ENCODE data around the gene ABL1.

ABL1 gene

DNA sequence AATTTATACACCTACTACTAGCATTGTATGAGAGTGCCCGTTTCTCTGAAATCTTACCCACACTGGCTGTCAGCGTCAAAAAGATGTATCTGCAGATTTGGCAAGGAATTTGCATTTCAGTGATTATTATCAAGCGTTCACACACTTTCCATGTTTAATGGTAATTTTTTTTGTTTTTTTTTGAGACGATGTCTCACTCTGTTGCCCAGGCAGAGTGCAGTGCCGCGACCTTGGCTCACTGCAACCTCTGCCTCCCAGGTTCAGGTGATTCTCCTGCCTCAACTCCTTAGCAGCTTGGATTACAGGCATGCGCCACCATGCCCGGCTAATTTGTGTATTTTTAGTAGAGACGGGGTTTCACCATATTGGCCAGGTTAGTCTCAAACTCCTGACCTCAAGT is 14.3 kb downstream of the ABL1 start:
- no peak for DNase-seq (ENCODE audit: low read depth in 2 of 2)

DNA sequence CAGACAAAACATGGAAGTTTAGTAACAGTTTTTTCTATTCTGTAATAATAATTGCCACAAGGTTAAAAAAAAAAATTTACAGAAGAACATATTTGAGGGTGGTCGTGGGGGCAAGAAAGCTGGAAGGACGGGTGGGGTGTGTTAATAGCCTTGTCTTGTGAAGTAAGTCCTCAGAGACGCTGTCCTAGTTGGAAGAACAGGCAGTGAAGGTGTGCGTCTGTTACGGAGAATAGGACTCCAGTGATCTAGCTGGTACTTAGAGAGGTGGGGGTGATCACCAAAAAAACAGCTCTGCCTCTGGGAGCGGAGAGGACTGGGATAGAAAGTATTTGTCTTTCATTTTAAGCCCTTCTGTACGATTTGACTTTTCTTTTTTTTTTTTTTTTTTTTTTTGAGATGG is 17.7 kb downstream of the ABL1 start:
- DNase-seq (ENCODE audit: low read depth in 2 of 2), result no peak

DNA sequence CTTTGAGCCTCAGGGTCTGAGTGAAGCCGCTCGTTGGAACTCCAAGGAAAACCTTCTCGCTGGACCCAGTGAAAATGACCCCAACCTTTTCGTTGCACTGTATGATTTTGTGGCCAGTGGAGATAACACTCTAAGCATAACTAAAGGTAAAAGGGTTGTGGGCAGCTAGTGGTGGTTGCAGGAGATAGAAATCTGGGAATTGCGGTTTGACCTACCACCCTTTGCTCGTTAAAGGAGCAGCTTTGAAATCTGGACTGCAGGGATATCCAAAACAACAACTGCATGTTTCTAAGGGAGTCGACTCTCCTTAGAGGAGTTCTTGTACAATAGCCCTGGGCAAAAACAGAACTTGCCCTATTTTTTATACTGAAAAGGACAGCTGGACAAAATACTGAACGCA is 19.0 kb downstream of the ABL1 start:
- no peak for DNase-seq (ENCODE audit: low read depth in 2 of 2)

DNA sequence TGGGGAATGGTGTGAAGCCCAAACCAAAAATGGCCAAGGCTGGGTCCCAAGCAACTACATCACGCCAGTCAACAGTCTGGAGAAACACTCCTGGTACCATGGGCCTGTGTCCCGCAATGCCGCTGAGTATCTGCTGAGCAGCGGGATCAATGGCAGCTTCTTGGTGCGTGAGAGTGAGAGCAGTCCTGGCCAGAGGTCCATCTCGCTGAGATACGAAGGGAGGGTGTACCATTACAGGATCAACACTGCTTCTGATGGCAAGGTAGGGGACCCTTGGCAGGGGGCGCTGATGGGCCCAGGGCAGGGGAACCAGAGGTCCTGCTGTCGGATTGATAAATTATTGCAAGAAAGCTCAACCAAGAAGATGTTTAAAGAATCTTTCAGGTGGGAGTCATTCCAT is 19.8 kb downstream of the ABL1 start:
- no peak for DNase-seq (ENCODE audit: low read depth in 2 of 2)

DNA sequence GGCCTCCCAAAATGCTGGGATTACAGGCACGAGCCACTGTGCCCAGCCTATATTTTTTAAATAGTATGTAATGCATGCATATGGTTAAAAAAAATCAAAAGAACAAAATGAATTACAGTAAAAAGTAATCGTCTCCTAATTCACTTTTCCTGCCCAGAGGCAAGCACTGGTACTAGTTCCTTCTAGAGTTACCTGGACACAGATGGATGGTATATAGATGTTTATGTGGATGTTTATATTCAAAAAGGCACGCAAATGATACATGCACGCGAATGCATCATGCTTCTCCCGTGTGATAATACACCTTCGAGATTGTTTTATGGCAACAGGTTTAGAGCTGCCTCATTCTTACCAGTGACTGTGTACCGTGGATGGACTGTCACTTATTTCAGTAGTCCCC is 21.4 kb downstream of the ABL1 start:
- no peak for DNase-seq (ENCODE audit: low read depth in 2 of 2)

DNA sequence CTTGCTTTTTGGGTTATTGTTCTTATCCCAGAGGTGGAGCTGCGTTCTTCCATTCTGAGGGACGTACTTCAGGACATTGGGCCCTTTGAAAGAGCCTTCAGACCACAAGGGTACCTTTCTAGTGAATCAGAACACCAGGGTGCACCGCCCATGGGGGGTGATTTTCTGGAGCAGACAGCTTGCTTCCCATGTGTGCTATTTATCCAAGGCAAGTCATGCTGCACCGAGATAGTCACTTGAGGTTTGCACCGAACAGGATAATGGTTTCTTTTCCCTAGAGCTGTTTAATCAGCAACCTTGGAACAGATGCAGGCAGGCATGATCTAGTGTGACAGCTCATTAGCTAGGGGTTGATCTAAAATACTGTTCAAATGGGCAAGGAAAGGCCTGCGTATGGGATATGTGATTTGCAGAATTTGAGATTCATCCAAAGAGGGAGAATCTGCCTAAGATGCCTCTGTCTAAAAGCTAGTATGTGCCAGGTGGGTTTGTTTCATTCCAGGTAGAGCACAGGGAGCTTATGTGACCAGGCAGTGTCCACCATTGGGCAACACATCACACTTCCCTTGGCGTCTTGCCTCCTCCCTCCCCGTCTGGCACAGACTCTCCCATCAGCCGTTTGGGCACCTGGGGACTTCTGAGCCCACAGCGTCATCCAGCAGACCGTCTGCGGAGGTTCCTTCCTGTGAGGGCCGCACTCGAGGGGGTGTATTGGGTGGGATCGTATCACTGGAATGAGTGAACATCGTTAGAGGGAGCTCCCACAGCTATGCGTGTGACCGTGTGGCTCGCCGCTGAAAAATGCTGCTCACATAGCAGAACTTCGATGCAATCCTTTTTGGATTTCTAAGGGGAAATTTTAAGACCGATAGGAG is 23.0 kb downstream of the ABL1 start:
- no peak for DNase-seq (ENCODE audit: low read depth in 2 of 2)

DNA sequence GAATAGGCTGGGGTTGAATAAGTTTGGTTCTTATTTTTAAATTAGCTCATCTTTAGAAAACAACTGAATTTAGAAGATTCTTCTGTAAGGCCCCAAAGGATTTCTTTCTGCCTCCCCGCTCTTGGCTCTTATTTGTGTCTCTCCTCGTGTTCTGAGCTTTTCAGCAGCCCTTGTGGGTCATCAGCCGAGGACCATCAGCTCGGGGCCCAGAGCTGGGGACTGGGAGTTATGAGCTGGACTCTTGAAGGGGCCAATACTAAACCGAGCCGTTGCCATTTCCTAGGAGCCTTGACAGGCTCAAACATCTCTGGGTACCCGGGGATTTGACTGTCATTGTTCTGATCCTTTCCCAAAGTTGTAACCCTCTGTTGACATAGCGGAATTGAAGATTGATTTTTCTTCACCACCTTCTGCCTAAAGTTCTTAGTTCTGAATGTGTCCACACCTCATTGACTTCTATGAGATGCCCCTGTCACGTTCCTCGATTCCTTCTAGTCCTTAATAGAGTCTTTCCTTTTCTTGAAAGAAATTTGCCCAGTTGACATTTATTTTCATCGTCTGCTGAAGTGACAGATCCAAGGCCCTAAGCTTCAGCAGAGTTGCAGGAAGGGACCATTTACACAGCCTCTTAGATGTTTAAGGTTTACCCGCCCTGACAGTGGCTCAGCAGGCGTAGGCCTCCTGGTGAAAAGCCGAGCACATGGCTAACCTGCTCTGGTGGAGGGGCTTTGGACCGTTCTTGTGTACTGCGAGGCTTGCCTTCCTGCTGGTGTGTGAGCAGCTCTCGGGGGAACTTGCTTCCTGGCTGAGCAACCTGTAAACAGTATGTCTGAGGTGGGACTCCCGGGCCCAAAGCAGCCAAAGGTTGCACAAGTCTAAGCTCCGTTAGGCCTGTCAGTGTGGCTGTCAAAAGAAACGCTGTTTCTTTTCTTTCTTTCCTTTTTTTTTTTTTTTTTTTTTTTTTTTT is 24.0 kb downstream of the ABL1 start:
- DNase-seq (ENCODE audit: low read depth in 2 of 2), result no peak

DNA sequence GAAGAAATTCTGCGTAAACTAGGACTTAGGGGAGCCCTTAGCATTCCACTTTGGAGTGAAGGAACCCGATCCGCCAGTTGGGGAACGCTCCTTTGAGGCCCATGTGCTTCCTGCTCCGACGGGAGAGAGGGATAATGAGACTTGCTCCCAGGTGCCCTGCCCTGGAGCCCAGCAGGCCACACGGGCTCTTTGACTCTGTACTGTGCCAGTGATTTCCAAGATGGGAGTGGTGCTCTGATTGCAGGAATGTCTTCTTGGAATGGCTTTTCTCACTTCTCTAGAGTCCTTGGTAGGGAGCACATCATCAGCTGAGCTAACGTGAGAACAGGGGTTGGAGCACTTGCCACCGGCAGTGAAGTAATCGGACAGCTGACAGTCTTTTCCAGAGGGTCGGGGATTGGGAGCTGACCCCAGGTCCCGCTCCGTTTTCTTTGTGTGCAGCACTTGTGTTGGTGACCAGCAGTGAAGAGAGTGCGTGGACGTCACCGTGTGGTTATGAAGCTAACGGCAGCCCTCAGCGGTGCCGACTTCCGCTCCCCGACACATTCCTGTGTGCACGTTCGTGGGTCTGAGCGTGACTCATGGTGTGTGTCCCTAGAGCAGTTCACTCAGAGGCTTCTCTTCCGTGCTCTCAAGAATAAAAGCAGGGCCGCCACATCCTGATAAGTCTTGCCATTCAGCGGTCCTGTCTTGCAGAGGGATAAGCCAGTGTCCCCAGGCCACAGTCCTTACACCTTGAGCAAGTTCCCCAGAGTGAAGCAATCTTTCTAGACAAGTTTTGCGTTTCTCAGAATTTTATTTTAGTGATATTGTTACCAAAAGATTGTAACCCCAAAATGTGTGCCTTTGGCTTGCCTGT is 25.6 kb downstream of the ABL1 start:
- no peak for DNase-seq (ENCODE audit: low read depth in 2 of 2)

DNA sequence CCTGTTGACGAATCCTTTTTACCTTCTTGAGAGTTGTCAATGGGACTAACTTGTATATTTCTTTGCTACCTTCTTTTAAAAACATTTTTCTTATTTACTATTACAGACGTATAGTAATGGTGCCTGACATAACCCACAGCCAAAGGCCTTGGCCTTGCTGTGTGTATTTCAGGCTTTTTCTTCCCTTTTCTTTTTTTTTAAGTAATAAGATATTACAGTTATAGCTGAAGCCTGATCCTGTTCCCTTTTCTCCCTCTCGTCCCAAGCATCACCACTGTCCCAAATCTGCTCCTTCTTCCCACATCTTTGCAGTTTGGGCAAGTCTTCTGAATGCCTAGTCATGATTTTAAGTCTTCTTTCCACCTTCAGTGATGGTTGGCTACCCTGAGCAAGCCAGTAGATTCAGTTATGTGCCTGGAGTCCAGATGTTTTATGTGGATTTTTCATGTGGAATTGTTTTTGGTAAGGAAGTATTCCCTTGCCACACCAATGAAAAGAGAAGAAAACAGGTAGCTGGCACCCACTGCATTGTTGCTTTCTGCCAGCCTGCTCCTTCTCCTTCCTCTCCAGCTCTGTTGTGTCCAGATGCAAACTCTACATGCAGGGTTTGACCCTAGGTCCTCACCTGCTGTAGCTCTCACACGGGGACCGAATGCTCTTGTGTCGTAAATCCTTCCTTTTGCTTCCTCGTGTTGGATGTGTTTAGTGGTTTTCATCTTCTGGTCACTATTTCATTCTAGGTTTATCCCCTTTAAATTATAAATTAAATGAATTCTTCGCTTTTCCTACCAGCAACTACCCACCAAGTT is 26.5 kb downstream of the ABL1 start:
- no peak for DNase-seq (ENCODE audit: low read depth in 2 of 2)

DNA sequence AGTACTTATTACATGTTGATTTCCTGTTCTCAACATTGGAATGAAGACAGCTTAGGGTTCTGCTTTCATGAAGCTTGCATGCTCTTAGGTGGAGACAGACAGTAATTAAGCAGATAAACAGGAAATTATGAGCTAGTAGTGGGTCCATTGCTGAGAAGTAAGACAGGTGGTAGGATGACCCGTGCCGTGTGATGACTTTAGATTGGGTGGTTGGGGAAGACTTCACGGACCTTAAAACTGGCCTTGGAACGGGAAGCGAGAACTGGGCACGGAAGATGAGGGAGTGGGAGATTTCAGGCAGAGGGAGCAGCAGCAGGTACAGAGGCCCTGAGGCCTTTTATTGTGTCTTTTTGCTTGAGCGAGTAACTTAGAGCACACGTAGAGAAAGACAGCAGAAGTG is 27.2 kb downstream of the ABL1 start:
- DNase-seq (ENCODE audit: low read depth in 2 of 2), result no peak

DNA sequence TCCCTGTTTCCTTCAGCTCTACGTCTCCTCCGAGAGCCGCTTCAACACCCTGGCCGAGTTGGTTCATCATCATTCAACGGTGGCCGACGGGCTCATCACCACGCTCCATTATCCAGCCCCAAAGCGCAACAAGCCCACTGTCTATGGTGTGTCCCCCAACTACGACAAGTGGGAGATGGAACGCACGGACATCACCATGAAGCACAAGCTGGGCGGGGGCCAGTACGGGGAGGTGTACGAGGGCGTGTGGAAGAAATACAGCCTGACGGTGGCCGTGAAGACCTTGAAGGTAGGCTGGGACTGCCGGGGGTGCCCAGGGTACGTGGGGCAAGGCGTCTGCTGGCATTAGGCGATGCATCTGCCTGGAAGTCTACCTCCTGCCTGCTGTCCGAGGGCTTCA is 27.7 kb downstream of the ABL1 start:
- no peak for DNase-seq (ENCODE audit: low read depth in 2 of 2)

DNA sequence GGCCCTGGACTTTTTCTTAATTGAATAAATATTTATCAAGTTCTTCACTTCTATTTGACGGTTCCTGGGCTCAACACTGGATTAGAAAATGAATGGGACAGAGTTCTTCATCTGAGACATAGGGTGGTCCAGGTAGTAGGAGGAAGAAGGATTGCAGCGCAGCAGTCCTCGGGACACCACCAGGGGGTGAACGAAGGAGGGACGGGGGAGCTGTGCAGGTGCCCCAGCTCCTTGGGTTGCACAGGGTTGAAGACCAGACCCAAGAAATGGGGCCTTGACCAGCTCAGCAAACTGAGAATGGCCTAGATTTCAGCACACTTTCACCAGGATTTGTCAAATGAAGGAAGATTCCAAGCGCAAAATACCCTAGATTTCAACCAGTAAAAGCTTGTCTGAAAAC is 29.5 kb downstream of the ABL1 start:
- DNase-seq (ENCODE audit: low read depth in 2 of 2), result no peak

DNA sequence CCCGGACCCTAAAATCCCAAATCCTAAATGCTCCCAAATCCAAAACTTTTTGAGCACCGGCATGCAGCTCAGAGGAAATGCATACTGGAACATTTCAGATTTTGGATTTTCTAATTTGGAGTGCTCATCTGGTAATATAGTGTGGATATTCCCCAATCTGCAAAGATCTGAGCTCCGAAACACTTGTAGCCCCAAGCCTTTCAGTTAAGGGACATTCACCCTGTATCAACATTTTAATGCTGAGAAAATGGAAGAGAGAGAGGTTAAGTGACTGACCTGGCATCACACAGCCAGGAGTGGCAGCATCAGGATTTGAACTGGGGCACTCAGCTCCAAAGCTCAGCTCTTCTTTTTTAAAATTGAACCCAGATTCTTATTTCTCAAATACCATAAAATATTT is 30.9 kb downstream of the ABL1 start:
- DNase-seq (ENCODE audit: low read depth in 2 of 2), result no peak

DNA sequence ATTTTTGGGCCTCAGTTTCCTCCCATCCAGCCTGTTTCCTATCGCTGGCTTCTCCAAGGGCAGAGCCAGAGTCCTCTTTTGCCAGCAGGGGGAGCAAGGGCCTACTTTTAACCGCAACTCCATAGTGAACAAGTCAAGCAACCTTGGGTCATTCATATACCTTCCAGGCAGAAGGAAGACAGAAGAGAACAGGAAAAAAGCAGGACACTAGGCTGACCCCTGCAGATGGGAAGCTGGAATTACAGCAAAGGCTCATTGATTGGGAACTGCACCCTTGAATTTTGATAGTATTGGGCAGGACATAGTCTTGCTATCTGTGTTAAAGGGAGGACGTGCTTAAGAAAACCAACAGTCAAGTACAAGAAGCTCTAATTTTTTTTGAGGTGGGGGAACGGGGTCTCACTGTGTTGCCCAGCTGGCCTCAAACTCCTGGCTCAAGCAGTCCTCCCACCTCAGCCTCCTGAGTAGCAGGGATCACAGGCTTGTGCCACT is 31.5 kb downstream of the ABL1 start:
- peak; percentile 32 to 43 for DNase-seq (ENCODE audit: low read depth in 2 of 2)

DNA sequence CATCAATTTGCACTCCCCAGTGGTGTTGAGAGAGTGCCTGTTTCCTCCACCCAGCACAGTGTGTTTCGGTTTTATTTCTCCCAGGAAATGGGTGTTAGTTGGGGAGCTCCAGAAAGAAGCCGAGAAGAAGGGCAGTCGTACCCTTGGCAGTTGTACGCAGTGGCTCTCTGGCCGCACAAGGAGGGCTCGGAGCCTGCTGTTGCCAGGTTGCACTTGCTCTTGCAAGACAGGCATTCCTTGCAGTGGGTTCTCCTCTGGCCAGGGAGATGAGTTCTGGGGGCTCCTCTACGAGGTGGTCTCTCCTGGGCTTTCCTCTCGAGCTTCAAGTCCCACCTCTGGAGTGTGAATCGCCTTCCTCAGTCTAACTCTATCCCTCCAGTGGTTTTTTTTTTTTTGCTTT is 32.5 kb downstream of the ABL1 start:
- DNase-seq (ENCODE audit: low read depth in 2 of 2), result no peak

DNA sequence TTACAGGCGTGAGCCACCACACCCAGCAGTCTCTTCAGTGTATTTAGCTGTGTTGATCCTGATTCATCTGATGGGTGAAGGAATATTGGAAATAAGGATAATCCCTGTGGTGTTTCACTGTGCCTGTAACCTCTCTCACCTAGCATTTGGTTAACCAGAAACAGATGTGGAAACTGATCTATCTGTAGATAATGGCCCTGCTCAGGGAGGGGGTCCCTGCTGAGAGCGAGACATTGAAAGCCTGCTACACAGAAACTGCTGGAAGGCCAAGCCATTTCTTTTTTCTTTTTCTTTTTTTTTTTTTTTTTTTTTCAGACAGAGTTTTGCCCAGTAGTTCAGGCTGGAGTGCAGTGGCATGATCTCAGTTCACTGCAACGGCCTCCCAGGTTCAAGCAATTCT is 33.2 kb downstream of the ABL1 start:
- DNase-seq (ENCODE audit: low read depth in 2 of 2), result no peak

DNA sequence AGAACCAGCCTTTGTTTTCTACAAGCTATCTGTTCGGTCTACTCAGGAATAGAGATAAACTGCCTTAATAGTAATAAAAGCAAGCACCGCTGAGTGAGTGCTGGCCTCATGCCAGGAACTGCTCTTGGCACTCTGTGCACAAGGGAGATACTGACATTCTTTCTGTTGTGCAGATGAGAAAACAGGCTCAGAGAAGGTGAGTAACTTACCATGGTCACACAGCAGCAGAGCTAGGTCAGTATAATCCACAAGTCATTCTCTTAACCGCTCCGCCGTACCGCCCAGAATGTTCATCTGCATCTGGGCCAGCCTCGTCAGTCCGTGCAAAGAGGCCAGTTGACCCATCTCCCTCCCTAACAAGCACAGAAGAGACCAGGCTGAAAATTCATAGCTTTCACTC is 34.2 kb downstream of the ABL1 start:
- no peak for DNase-seq (ENCODE audit: low read depth in 2 of 2)

DNA sequence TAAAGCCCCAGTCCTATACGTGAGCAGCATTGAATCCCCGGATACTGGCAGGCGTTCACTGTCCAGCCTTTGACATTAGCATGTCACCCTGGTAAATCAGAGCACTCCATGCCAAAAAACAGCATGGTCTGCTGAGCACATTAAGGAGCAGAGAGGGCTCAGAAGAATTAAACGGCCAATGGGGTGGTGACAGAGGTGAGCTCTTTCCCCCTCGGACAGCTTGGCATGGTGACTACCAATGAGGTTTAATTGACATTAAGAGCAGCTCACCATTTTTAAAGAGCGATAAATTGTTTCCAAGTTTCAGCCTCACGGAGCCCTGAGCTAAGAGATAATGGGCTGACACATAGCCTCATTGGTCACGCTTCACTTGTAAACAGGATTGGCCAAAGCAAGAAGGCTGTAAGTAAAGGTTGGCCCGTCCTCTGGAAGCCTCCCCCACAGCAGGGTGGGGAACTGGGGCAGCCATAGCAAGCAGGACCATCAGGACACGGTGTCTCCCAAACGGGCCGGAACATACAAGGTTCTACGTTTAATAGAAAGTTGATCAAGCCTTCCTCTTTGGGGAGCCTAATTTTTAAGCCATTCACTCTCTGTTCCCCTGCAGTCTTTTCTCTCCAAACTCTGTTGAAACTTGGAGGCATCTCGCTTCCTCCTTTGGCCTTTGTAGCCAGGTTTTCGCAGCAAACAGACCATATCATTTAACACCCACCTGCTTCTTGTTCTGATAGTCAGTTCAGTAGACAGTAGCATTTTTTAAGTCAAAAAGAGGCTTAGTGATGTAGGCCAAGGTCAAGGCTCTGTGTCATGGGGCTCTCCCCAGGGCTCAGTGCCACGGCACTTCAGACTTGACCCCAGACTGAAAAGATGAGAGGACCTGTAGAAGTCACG is 35.7 kb downstream of the ABL1 start:
- no peak for DNase-seq (ENCODE audit: low read depth in 2 of 2)

DNA sequence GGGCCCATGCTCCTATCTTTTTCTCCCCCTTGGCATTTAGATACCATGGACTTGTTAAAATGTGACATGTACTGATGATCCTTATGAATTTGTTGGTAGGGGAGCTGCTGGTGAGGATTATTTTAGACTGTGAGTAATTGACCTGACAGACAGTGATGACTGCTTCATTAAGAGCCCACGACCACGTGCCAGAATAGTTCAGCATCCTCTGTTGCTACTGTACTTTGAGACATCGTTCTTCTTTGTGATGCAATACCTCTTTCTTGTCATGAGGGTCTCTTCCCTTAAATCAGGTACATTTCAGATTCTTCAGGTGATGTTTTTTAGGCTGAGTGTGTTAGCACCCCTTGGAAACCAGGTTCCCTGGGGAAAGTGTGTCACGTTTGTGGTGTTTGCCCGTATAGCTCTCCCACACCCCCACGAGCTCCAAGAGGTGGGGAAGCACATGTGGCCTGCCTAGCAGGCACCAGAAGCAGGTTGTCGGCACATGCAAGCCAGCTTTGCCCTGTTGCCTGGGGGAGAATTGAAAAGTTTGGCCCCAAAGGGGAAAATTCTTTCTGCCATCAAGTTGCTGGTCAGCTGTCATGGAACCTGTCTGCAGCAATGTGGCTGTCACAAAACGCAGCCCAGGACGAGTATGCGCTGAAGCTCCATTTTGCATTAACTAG is 36.5 kb downstream of the ABL1 start:
- DNase-seq (ENCODE audit: low read depth in 2 of 2), result no peak
